HG02970 (cell line): ENCODE results near the gene SLC25A43.
"Not testable (repeated sequence)": the region's sequence is repeated elsewhere in the genome, so short reads cannot be mapped to it uniquely, and the experiment has no call there.

Source experiments
- ATAC-seq: cut with Tn5 transposase; IDR thresholded peaks from one replicate; pipeline ENCODE4 v1.9.1; 2021; ENCODE audit warnings: mild to moderate bottlenecking, moderate library complexity, moderate number of reproducible peaks; ENCODE audit not compliant: unreplicated experiment, low FRiP score

Gene SLC25A43

DNA sequence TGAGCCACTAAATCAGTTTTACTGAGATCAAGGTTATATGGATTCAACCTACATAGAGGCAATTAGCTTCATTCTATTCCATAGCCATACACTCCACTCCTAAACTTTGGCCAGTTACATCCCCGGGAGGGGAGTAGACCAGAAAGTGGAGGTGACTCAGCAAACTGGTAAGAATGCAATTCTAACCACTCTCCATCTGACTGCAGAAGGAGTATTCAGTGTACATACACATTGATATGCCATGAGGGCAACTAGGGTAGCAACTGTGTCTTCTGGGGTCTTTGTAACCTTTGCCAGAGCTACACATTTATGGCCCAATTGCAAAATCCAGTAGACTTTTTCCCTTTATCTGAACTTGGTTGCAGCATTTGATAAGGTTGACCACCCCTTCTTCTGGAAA, 7.6 kb downstream of the SLC25A43 start:
- ATAC-seq: no peak

DNA sequence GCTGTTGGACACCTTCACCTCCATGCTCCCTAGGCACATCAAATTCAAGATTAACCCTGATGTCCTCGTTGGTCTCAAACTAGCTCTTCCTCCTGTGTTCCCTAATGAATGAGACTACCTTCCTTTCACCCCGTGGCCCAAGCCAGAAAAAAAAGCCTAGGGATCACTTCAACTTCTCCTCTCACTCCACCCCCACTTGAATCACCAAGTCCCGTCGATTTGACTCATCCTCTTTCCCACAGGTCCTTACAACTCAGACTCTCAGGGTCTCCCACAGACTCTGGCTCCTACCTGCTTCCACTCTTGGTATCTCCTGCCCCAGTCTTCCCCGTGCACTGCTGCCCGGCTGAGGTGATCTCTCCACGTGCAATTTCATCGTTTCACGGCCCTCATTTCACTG, 8.5 kb downstream of the SLC25A43 start:
- ATAC-seq: no peak

GRCh38 chrX:119410027-119410819, 11.1 kb downstream of the SLC25A43 start:
- no peak for ATAC-seq

DNA sequence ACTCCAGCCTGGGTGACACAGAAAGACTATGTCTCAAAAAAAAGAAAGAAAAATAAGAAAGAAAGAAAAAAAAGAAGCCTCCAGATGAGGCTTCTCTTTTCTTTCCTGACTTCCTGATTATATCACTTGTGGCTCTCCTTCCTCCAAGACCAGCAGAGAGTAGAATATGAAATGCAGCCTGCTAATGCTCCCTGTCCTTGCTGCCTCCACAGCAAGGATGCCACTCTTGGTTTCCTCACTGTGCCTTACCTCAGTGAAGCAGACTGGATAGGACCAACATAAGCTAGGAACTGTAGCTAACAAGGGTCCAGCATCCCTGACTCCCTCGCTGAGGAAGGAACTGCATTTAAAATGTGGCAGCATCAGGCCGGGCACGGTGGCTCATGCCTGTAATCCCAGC, 11.7 kb downstream of the SLC25A43 start:
- ATAC-seq: no peak

DNA sequence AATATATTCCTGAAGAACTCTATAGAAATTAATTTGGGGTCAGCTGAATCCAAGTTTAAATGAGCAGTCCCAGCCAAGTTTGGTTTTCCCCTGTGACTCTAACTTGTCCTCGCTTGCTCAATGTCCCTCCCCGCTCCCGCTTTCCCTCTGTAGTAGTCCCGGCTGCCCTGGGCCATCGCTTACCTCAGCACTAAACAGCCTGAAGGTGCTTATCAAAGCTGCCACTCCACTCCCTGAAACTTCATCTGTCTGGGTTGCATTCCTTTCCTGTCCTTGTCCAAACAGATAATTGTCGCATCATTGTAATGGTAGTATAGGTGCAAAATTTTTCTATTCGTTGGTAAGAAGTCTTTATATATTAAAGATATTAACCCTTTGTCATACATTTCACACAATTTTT, 12.8 kb downstream of the SLC25A43 start:
- no peak for ATAC-seq

DNA sequence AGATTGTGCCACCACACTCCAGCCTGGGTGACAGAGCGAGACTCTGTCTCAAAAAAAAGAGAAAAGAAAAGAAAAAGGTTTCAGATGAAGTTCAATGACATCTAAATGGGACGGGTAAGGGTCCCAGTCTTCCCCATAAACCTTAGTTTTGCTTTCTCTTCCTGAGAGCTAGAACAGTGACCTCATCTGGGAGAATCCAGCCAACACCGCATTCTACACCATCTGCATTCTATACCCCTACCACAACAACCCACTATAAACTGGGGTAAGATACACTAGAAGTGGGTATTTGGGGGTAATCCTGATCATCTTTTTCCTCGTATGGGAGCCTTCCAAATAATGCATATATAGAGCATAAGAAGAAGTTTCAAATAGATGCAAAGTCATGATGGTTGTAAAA, 18.2 kb downstream of the SLC25A43 start:
- no peak for ATAC-seq

DNA sequence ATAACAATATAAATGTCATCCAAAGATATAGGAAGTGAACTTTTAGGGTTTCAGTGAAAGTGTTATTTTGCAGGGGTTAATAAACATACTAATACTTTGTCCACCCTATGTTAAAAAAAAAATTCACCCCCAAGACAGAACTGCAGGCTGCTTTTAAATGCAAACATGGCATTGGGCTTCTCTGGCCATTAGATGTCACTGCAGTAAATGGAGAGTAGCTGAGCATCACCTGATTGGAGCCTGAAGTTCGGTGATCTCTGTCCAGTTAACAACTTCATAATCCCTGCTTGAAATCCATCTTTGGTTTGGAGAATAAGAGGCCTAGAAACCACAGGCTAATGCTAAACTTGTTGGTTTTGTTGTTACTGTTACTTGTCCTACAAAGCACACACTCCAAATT, 18.7 kb downstream of the SLC25A43 start:
- no peak for ATAC-seq

- no peak for ATAC-seq
Measured at GRCh38 chrX:119419146-119419545, 20.0 kb downstream of the SLC25A43 start.

- ATAC-seq: no peak
Measured at GRCh38 chrX:119419898-119420297, 20.8 kb downstream of the SLC25A43 start.

DNA sequence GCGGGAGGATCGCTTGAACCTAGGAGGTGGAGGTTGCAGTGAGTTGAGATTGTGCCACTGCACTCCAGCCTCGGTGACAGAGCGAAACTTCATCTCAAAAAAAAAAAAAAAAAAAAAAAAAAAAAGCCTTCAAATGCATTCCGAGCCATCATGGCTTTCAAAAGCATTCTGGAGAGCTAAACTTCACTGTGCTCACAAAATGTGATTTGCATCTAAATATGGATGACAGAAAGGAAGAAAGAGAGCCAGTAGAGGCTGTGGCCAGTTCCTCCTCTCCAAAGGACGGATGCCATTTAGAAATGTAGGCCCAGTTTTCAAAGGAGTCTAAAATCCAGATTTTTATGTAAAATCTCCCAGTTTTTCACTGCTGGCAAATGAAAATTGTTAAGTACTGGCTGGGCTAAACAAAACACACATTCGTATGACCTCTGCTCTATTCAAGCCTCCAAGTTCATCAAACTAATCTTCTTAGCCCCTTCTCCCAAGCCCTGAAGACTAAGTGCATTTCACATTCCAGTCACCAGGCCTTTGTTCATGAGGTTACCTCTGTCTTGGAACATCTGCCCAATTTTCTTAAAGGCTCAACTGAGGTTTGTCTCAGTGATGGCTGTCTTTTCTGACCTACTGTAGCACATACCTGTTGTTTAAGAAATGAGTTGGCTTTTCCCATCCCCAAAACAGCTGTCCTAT, 22.0 kb downstream of the SLC25A43 start:
- ATAC-seq: no peak

DNA sequence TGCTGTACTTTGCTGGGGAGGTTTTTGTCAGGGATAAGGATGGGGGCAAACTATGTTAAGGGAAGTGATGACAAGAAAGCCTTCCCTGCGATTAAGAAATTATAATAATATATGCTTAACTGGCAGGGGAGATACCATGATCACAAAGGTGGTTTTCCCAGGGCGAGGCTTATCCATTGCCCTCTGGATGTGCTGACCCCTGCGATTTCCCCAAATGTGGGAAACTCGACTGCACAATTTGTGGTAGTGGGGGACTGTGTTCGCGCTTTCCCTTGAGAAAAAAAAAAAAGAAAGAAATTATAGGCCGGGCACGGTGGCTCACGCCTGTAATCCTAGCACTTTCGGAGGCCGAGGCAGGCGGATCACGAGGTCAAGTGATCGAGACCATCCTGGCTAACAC, 24.5 kb downstream of the SLC25A43 start:
- ATAC-seq: no peak

- ATAC-seq: no peak
Measured at GRCh38 chrX:119424999-119425398, 25.9 kb downstream of the SLC25A43 start.

DNA sequence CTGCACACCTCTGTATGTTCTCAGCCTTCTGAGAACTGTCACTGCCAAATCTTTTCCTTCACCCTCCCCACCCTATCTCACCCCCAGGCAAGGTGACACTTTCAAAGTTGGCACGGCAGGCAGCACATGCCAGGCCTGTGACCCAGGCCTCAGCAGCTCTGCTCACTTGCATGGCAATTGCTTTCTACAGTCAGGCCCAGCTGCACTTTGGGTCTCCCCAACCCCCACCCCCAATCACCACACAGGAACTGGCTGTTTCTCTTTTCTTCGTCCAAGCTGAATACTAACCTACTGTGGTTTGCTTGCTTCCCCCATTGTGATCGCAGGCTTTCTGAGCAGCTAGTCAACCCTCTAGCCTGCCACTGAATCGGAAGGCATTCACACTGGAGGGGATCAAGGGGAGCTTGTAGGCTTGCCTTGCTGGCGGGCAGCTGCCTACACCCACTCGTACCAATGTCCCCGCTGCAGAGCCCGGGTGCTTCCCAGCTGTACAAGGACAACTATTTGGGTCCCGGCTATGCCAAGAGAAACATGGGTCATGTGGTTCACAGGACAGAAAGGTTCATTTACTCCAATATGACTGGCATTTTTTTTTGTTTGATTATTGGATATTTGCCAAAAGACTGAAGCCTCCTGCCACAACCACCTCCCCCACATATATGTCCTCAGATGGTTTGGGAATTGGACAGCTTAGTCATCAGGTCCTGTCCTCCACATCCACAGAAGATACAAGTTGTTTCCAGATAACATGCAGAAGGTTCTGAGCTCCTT, 28.1 kb downstream of the SLC25A43 start:
- ATAC-seq: no peak

DNA sequence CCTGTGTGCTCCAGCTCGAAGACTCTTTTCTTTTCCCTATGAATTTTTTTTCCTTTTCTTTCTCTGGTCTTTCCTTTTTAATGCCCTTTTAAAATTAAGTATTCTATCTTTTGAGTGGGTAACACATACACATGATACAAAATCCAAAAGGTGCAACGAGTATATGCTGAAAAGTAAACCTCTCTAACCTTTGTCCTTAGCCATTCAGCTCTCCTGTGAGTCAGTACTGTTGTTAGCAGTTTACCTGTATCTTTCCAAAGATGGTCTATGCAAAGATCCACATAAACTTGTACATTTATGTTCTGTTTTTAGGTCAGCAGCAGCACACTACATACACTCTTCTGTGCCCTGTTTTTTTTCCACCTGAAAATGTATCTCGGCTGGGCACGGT, 28.7 kb downstream of the SLC25A43 start:
- no peak for ATAC-seq

DNA sequence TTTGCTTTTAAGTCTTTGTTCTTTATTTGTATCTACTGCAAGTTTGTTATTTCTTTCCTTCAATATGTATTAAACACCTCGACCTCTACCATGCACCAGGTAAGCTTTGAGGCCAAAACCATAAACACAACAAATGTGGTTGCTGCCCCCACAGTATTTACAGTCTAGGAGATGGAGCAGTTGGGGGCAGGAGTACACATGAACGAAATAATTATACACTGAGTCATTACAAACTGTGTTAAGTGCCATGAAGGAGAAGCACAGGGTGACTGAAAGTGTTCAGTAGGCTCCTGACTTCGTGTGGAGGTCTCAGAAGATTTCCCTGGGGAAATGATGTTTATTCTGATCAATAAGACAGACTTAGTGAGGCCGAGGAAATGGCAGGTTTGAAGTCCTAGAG, 30.3 kb downstream of the SLC25A43 start:
- ATAC-seq: no peak

DNA sequence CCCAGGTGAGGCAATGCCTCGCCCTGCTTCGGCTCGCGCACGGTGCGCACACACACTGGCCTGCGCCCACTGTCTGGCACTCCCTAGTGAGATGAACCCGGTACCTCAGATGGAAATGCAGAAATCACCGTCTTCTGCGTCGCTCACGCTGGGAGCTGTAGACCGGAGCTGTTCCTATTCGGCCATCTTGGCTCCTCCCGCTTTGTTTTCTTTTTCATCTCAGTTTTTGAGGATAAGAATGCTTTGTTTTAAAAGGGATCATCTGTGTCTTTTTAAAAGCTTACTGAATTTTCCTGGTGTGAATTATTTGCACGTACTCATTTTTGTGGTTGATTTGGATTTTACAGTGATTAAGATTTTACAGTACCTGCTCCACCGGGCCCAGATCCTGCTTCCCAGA, 42.2 kb downstream of the SLC25A43 start:
- ATAC-seq: not testable (repeated sequence)

DNA sequence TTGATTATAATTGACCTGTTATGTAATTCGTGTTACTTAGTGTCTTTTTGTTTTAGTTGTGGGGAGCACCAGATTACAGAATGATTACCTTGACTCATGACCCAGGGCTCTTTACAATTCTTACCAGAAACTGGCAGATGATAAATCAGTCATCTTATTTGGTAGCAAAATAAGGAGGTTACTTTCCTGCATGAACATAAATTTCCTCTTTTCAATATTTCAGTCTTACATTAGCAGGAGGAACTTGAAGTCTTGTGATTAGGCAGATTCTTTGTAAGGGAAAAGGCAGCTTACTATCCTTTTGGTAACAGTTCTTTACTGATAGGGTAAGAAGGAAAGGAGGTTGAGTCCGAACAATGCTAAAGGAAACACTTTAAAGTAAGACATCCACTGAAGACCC, 43.1 kb downstream of the SLC25A43 start:
- ATAC-seq: no peak

DNA sequence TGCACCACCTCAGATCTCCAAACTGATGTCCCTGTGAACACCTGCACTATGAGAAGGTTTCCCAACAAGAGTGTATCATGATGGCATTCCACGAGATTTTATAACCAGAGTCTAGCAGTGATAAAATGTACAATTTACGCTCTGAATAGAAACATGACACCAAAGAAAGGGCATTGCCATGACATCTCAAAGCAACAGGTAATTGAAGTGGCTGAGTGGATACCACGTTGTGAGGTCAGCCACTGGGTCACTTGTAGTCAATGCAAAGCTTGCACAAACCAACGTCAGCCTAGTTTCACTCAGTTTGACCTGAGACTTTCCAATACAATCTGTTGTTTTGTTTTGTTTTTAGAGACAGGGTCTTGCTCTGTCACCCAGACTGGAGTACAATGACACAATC, 54.1 kb downstream of the SLC25A43 start:
- no peak for ATAC-seq

DNA sequence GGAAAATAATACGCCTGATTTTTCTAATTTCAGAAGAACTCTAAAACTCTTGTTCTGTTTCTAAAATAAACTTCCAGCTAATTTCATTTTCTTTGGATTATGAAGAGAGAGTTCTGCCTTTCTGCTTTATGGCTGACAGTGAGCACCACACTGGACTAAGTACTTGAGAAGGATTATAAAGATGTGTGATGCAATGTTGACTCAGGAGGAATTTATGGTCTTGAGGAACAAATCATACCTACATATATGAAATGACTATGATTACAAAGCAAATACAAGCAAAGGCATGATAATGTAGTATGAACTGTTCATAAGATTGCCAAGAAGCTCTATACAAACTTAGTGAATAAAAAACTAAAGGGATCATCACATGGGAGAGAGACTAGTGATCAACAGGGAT, 56.1 kb downstream of the SLC25A43 start:
- ATAC-seq: no peak

GRCh38 chrX:119459181-119459580, 60.0 kb downstream of the SLC25A43 start:
- ATAC-seq: no peak

DNA sequence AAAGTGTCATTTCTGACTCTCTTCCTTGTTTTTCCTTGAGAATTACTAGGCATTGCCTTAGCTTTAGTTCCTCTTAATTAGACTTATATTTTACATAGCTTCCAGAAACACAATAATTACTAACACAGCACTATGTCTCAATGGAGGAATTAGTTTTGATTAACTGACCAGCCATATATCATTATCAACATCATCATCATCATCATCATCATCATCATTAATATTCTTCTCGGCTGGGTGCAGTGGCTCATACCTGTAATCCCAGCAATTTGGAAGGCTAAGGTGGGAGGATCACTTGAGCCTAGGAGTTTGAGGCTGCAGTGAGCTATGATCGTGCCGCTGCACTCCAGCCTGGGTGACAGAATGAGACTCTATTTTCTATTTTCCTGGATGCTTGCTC, 66.4 kb downstream of the SLC25A43 start:
- no peak for ATAC-seq
